ENCODE results near the gene CYB561D2.
A peak's percentile ranks its signal among the peaks of the same experiment; 100 is the strongest.

CYB561D2 gene

DNA sequence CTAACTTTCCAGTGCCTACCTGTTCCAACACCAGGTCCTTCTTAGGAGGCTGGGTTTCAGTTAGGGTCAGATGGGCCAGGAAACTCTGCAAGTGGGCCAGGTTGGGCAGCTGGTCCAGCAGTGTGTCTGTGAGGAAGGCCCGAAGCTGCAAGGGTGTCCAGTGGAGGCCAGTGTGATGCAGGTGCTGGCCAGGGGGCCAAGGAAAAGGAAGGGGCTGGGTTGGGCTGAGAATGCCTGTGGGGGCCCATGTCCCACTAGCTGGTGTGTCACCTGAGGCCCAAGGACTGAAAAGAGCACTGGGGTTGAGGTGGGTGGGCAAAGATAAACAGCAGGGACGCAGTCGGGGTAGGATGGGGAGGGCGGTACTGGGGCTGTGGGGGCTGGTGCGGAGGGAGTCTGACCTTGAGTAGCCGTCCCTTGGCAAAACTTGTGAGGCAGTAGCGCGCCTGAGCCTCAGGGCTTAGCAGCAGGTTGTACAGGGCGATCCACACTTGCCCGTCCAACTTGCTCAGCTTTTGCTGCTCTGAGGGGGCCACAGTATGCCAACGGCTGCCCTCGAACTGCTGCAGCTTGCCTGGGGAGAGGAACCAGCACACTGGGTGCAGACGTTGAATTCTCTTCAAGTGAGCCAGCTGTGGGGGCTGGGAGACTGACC is 8.5 kb upstream of the CYB561D2 start:
- DNase-seq, result no peak

DNA sequence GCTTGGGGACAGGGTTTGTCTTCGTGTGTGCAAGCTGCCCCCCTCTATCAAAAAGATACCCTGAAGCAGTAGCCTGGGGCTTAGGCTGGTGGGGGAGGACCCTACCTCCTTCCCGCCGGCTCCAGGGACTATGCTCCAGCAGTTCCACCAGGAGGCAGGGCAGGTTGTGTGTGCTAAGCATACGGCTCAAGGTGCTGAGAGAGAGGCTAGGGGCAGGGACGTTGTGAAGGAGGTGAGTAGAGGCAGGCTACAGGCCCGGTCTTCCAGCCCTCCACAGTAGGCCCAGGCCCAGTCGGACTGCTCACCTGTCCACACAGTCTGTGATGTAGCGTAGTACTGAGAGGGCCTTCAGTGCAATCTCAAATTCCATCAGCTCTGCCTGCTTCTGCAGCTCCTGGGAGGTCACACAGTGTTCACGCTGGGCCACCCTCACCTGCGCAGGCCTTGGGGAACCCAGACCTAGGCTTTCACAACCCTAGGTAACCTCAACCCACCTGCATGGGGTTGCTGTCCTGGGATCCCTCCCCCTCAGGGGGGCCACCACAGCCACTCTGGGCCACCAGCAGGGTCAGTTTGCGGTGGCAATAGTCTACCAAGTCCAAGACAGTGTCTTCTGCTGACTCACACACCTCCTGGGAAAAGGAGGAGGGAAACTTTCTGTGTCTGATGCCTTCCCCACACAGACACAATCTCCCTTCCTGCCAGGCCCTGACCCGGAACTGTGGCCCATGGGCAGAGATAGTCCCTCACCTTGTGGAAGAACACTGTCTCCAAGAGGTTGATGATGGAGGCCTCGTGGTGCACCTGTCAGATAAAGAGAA is 7.6 kb upstream of the CYB561D2 start:
- DNase-seq, result no peak

DNA sequence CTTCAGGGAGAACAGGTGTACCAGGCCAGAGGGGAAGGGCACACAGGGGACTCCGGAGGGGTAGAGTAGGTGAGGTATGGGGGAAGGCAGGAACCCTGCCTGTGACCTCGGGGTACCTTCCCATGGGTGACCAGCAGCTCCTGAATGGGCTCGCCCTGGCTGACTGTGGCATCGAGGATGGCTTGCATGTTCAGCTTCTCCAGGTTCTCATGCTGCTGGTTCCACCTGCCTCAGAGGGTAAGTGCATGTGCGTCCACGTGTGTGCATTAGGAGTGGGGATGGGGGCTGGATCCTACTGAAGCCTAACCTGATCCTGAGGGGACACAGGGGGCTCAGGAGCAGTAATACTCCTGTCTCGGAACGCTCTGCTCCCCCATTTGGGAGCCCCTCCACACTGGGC is 5.7 kb upstream of the CYB561D2 start:
- DNase-seq, result no peak

DNA sequence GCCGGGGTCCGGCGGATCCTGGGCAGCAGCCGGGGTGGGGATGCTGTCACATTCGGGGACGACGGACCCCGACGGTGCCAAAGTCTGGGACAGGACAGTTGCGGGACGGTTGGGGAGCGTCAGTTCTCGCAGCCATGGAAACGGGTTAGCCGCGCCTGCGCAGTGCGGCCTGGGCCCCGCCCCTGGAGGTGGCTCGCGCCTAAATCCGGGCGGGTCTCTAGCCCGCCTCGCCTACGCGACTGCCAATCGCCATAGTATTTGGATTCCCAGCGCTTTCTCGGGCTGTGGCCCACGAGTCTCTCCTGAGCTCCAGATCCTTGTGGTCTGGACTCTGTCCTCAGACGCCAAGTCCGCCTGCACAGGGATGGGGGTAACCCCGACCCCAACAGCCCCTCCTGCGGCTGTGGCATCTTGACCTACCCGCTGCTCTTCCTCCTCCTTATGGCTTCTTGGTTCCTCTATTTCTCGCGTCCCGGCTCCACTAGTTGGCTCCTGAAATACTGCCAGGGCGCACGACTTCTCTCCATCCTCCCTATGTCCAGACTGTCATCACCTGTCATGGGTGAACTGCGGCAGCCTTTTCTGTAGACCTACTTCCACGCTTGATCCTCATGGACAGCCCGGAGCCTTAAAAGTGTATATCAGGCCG is 5.0 kb upstream of the CYB561D2 start, which contains the start of gene ZMYND10:
Gene ZMYND10 (minus strand): TSS at position 147 of the 649 bp plus-strand sequence. CDS start 153 bp downstream, outside the sequence.
- DNase-seq, result peak in 2 of 14 donors; percentile 10 to 40

DNA sequence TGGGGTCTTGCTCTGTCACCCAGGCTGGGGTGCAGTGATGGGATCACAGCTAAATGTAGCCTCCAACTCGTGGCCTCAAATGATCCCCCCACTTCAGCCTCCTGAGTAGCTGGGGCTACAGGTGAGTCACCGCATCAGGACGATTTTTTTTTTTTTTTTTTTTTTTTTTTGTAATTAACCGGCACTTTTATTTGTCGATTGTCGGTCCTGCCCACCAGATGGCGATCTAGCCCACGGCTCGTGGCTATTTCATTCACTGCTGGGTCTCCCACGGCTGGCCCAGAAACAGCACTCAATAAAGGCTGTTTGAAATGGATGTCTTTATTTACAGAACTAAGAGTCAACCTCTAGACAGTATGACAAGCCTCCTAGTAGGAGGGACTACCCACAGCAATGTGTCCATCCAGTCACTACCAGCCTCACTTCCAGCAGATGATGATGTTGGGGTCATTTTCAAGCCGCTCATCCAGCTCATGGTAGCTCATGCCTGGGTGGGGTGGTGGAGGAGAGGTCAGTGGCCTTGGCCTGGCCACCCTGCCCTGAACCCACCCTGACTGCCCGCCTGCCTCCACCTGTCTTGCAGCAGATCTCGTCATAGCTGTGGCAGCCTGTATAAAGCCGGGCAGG is 3.4 kb upstream of the CYB561D2 start:
- peak in 10 of 14 donors; percentile 12 to 68 (median 21) for DNase-seq

DNA sequence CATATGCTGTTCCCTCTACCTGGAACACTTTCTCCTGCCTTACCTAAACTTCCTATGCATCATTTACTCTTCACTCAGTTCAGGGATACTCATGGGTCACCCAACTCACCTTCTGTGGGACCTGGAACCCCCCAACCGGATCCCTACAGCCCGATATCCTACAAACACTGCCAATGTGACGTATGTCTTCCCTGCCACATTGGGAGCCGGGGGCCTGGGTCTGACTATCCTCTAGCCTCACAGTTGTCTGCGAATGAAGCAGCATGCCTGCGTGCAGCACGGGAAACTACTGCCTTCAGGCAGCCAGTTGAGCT is 492 bp upstream of the CYB561D2 start:
- no peak for DNase-seq

DNA sequence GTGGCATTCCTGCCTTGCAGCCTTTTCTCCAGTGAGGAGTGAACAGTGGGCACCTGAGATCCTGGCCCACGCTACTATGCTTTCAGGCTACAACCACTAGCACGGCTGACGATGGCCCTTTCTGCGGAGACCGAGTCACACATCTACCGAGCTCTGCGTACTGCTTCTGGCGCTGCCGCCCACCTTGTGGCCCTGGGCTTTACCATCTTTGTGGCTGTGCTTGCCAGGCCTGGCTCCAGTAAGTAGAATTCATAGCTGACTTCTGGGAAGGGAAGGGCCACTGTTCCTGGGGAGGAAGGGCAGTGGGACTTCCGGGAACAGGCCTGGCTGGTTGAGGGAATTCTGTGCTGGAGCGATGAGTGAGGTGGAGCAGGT is 648 bp downstream of the CYB561D2 start:
- no peak for DNase-seq

DNA sequence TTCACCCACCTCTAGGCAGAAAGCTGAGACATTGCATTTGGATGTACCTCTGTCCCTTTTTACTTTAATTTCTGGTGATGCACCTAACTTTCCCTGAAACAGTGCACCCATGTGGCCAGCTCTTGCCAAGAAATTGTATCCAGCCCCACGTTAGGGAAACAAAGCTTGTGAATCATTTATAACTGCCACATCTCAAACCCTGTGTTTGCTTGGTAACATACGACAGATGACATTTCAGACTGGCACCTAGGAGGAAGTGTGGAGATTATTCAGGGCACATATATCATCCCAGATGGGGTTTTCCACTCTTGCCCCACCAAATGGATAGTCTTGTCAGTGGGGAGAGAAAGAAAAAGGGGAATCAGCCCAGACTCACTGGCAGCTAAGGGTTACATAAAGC is 2.1 kb downstream of the CYB561D2 start:
- no peak for DNase-seq

DNA sequence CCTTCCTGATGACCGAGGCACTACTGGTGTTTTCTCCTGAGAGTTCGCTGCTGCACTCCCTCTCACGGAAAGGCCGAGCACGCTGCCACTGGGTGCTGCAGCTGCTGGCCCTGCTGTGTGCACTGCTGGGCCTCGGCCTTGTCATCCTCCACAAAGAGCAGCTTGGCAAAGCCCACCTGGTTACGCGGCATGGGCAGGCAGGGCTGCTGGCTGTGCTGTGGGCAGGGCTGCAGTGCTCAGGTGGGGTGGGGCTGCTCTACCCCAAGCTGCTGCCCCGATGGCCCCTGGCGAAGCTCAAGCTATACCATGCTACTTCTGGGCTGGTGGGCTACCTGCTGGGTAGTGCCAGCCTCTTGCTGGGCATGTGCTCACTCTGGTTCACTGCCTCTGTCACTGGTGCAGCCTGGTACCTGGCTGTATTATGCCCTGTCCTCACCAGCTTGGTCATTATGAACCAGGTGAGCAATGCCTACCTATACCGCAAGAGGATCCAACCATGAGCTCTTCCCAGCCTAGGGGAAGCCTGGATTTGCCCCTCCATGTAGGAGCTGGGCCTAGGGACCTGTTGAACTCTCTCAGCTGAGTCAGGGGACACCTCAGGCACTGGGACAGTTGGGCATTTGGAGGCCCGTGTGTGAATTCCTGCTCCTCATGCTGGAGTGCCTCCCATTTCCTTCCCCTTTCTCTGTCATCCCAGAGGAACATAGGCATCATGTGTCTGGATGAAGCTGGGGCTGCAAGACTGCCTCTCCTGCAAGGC is 2.8 kb downstream of the CYB561D2 start:
- DNase-seq, result no peak

DNA sequence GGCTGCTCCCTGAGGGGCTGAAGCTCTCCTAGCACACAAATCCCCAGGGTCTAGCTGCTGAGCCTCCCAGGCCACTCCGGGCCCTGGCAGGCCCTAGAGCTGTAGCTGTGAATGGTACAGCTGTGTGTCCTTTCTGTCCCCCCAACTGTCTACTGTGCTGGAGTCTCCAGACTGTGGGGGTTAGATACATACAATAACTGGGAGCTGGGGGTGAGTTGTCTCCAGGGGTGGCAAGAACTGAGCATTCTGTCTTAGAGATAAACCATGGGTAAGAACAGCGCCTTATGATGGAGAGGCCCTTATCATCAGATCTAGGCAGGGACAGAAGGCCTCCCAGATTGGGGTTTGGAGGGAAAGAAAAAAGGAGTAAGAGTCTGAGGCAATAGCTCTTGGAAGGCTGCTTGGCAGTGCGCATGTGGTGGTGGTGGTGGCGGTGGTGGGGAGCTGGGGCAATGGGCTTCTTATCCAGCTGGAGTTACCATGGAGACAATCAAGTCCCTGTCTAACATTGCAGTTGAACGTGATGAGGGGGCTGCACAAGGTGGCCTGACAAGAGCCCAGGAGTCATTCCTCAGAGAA is 3.6 kb downstream of the CYB561D2 start:
- no peak for DNase-seq

DNA sequence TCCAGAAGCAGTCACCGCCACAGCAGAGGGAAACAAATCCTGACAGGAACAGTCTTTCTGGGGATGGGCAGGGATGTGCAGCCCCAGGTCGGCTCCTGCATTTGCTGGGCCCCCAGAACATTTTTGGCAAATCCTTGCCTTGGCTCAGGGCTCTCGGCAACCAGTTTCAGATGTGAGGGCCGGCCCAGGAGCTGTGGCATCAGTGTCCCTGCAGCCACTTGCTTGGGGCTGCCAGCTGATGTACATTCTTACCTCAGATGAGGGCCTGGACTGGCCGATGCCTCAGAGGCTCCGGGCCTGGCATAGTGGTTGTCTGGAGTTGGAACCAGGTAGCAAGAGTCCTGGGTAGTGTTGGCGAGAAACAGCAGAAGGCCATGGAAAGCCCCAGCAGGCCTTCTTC is 4.2 kb downstream of the CYB561D2 start:
- DNase-seq, result no peak

DNA sequence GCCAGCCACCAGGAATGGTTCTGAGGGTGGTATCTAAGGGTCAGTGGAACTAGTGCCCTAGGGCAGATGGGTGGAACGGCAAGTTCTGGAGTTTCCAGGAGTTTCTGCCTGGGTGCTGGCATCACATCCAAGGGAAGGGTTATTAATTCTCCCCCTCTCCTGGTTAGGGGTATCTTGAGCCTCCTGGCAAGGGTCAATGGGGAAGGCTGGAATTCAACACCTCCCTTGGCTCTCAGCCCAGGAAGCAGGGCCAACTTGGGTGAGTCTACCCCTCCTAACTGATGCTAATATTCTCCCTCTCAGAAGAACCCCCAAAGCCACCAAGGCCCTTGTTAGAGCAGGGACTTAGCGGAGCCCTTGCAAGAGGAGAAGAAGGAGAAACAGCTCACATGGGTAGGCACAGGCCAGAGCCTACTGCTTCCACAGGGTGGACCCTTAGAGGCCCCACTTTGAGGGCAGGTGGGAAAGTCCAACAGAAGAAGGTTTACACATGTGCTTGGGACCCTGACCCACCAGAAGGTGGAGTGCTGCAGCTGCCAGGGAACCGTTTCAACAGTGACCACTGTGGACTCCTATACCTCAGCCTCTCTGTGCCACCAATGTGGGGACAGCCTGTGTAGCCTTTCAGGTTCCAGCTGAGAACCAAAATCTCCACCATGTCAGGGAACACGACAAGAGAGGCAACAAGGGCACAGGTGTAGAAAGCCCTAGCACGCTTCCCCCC is 5.3 kb downstream of the CYB561D2 start:
- DNase-seq, result no peak

DNA sequence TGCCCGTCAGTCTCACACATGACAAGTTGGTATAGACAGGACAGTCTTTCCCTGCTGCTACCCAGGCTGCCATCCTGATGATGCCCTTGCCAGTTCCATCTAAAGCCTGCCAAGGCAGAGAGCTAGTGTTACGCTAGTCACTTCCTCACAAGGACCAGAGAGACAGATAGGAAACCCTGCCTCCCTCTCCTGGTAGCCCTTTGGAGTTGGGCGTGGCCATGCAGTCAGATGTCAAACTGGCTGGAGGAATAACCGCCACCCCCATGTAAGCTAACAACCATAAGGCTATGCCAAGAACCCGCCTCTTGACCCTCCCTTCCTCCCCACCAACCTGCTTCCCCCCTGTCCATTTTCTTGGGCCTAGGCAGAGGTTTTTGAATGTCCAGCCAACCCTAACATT is 5.9 kb downstream of the CYB561D2 start:
- no peak for DNase-seq

DNA sequence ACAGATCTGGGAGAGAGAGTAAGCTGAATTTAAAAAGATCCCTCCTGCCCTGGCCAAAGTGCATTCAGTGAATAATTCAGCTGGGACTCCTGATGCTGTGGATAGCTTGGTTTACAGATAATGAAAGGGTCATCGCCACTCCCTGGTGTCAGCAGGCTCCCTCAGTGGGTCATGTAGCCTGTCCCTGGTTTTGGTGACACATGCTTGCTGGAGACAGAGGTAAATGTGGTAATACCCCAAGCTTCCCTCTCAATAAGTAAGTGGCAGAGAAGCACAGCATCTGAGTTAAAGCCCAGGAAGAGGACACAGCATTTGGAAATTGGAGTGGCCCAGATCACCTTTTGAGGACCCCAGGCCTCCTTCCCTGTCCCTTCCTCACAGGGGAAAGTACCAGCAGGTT is 6.8 kb downstream of the CYB561D2 start:
- no peak for DNase-seq

DNA sequence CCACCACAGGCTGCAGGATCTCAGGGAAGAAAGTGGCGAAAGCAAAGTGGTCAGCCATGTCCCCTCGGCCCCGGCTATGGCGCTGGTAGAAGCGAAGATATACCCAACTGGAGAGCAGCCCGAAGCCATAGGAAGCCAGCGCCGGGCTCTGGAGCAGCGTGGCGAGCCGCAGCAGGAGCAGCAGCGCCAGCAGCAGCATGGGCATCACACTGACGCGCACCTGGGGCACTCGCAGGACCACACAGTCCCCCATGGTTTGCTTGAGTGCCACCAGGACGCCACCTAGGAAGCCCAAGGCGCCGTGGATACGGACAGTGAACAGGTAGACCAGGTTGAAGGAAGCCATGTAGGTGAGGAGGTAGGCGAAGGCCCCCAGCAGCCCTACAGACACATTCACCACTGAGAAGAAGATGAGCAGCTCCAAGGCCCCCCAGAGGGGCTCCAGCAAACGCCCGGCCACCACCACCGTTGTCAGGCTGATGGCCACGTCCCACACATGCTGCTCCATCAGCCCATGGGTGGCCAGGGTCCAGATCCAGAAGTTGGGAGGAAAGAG is 7.8 kb downstream of the CYB561D2 start:
- DNase-seq, result no peak

DNA sequence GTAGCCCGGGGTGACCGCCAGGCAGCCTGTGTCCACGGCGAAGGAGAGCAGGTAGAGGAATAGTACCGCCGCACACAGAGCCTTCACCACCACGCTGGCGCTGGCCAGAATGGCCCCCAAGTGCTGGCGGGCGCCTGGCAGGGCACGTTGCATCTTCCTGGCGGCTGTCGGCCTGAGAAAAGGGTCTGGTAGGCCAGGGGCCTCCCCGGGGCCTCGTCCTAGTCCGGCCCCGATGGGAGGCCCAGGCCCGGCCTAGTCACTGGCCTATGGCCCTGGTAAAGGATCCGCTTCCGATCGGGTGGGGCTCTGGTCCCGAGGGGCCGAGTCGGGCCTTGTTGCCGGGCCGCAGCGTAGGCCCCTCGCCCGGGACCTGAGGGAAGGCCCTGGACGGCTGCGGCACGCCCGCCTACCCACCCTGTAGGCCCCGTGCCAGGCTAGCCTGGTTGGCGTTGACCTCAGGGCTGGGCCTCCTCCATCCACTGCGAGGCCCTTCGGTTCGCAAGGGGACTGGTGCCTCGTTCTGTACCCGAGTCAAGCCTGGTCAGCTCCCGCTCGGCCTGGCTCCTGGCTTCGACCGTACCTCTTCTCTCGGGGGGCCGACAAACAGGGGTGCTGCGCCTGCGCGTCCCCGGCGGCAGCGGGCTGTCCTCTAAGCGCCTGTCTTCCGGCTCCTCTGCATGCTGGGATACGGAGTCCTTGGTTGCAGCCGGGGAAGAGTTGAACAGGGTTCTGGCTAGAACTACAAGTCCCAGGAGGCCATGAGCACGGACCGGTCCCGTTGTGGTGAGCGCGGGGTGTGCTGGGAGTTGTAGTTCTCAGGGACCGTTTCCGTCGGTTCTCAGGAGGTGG is 8.5 kb downstream of the CYB561D2 start, which contains the start of gene TMEM115:
Gene TMEM115 (minus strand): TSS at position 611 of the 849 bp plus-strand sequence. CDS start 458 bp downstream, at position 153.
- peak; percentile 58 to 100 (median 97) for DNase-seq

DNA sequence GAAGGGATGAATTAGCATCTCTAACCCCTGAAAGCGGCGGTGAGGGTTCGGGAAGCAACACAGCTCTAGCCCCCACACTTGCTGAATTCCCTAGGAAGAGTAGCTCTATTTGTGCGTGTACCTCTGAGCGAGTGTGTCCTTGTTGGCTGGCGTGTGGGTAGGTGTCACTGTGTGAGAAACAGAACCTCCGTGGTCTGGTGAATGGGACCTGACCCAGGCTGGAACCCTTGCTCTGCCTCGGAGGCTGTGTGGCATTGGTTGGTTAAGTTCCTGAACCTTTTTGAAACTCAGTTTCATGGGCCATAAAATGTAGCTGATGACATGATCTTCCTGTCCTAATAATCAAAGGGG is 9.1 kb downstream of the CYB561D2 start:
- no peak for DNase-seq

DNA sequence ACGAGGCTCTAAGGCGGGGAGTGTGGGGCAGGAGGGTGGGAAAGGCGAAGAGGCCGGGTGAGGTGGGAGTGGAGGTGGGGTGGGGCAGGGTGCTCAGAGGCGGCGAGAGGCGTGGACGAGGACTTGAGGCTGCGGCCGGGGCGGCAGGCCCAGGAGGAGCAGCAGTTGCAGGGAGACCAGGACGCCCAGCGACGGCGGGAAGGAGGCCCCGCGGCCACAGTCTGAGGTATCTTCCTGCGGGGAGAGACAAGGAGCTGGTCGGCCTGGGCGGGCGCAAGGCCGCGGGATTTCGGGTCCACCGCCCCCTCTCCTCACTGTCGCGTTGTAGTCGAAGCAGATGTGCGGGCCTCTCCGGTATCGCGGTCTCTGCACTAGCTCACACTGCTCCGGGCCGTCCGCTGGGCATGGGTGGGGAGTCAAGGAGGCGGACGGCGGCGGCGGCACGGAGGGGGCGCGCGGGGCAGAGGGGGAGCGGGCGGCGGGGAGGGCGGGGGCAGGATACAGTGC is 14.0 kb downstream of the CYB561D2 start:
- no peak for DNase-seq

DNA sequence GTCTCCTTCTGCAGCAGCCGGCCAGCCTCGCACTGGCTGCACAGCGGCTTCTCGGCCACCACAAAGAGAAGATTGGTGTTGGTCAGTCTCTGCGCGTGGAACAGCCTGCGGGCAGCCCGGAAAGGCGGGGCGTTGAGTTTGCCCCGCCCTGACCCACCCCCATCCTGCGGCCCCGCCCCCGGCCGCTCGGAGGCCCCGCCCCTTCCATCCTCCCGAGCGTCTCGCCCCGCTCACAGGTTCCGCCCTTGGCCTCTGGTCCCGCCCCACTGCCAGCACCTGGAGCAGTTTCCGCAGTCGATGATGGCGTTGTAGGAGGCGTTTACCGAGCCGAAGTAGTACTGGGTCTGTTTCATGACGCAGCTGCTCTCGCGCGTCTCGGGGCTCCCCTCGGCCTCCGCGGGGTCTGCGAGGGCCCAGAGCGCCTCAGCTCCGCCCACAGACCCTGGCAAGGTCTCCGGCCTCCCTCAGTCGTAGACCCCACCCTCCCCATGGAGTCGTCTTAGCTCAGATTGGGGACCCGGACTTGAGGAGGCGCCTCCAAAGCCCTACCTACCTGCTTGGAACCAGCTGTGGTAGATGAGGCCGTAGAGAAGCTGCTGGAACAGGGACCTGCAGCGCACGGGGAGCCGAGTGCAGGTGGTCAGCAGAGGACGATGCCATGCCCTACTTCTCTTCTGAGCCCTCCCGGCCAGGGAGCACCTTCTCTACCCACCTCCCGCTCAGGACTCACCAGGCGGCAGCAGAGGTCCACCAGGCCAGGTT is 14.6 kb downstream of the CYB561D2 start:
- peak in 11 of 14 donors; percentile 6 to 64 (median 33) for DNase-seq
